K562 (cell line): ENCODE data around the gene ASF1B.

Experiments used
- DMBX1 ChIP-seq: fragments of 250-450 bp; sonication (Bioruptor Pico); IDR thresholded peaks from 2 replicates; pipeline ENCODE4 v1.8.0; 2022; ENCODE audit warnings: inconsistent platforms, mild to moderate bottlenecking, moderate library complexity, borderline replicate concordance
- EZH2 ChIP-seq: IDR thresholded peaks from 2 replicates; pipeline ENCODE4 v1.6.1; 2012; ENCODE audit warnings: low read depth, mild to moderate bottlenecking, inconsistent platforms, low read length, borderline replicate concordance
- LCOR ChIP-seq: sonication (generic); formaldehyde crosslinking; IDR thresholded peaks from 2 replicates; pipeline ENCODE4 v1.8.0; 2022; ENCODE audit warnings: mild to moderate bottlenecking, missing genetic modification reagents
- PRPF4 ChIP-seq: fragments of 200-400 bp; formaldehyde crosslinking; IDR thresholded peaks from one replicate; pipeline ENCODE4 v1.6.1; 2017; ENCODE audit warnings: low read length, low read depth, mild to moderate bottlenecking; ENCODE audit not compliant: insufficient read depth, poor library complexity, severe bottlenecking
- SREBF2 ChIP-seq: sonication (generic); formaldehyde crosslinking; IDR thresholded peaks from 2 replicates; pipeline ENCODE4 v1.4.0; 2020; ENCODE audit warnings: mild to moderate bottlenecking, missing genetic modification reagents
- ZBTB33 ChIP-seq: sonication (generic); formaldehyde crosslinking; IDR thresholded peaks from 2 replicates; pipeline ENCODE4 v1.8.1; 2023; ENCODE audit warnings: mild to moderate bottlenecking, missing genetic modification reagents

GRCh38 chr19:14182476-14182875 lies 46.1 kb upstream of the ASF1B start:
- no peak for TF ChIP-seq DMBX1 (CRISPR knock-in tag)
- TF ChIP-seq EZH2: no peak
- TF ChIP-seq PRPF4: no peak
- no peak for TF ChIP-seq ZBTB33 (CRISPR knock-in tag)
- TF ChIP-seq SREBF2 (CRISPR knock-in tag): no peak
- TF ChIP-seq LCOR (CRISPR knock-in tag): no peak
